Panc1 (cell line): ENCODE results near the gene CHD1L. TPM values are rescaled to one million over a fixed set of nuclear protein-coding genes. Genes with fewer than 3 reads are reported as not detected.
A peak's percentile ranks its signal among the peaks of the same experiment; 100 is the strongest.

Experiments
- ATAC-seq: fragments of 200-7000 bp; cut with Tn5 transposase; 2 replicates; pipeline ENCODE4 v1.9.1; 2020; ENCODE audit warnings: mild to moderate bottlenecking, moderate library complexity
- BruUV-seq: library from RNA; stranded (reverse); fragments of 400-500 nt; replicated peaks from 2 replicates; lab custom pipeline; 2021; lab: Mats Ljungman, UMichigan
- CTCF ChIA-PET: fragments of 300-600 bp; sonication (Branson Sonifier 250); formaldehyde crosslinking; loops from one replicate; lab custom pipeline; 2022; ENCODE audit warnings: antibody characterized with exemption; lab: Charles Lee
- POLR2A ChIA-PET: fragments of 300-600 bp; sonication (Branson Sonifier 250); formaldehyde crosslinking; loops from one replicate; lab custom pipeline; 2022; ENCODE audit warnings: antibody characterized with exemption; lab: Charles Lee
- DNase-seq: peaks from one replicate; pipeline ENCODE4 v3.0.0-alpha.2; 2010; ENCODE audit warnings: low read depth, low spot score
- H3K27ac ChIP-seq: 2 replicates; pipeline ENCODE4 v1.5.1; 2011; ENCODE audit warnings: mild to moderate bottlenecking, low read length, inconsistent platforms
- H3K27me3 ChIP-seq: fragments of 200-500 bp; sonication (Bioruptor generic); 2 replicates; pipeline ENCODE4 v1.6.0; 2014; ENCODE audit warnings: low read length, inconsistent platforms; ENCODE audit not compliant: control insufficient read depth, insufficient read depth
- H3K36me3 ChIP-seq: fragments of 200-500 bp; sonication (Bioruptor generic); 2 replicates; pipeline ENCODE4 v1.5.1; 2014; ENCODE audit warnings: inconsistent platforms, mild to moderate bottlenecking, low read length, moderate library complexity; ENCODE audit not compliant: control insufficient read depth, insufficient read depth
- H3K4me1 ChIP-seq: 2 replicates; pipeline ENCODE4 v1.5.1; 2011; ENCODE audit warnings: inconsistent platforms, mild to moderate bottlenecking, low read length, moderate library complexity; ENCODE audit not compliant: control insufficient read depth, insufficient read depth
- H3K4me3 ChIP-seq, 2 experiments: 2 replicates each; pipeline ENCODE4 v1.5.1; 2011 to 2012; ENCODE audit warnings: low read depth in 2 of 2, low read length in 2 of 2, mild to moderate bottlenecking in 2 of 2, inconsistent platforms in 1 of 2, moderate library complexity in 1 of 2
- H3K9me3 ChIP-seq: fragments of 200-500 bp; sonication (Bioruptor generic); 2 replicates; pipeline ENCODE4 v1.5.1; 2014; ENCODE audit warnings: low read depth, mild to moderate bottlenecking, inconsistent platforms, low read length, moderate library complexity; ENCODE audit not compliant: control insufficient read depth, insufficient read depth
- CTCF ChIP-seq: fragments of 450-650 bp; IDR thresholded peaks from 2 replicates; pipeline ENCODE4 v1.5.1; 2017; ENCODE audit warnings: mild to moderate bottlenecking
- POLR2AphosphoS5 ChIP-seq: IDR thresholded peaks from 2 replicates; pipeline ENCODE4 v1.6.1; 2012; ENCODE audit warnings: mild to moderate bottlenecking, low read depth, low read length, moderate library complexity
- REST ChIP-seq, 2 experiments: IDR thresholded peaks; 2 replicates each; pipeline ENCODE4 v1.6.1; 2011 to 2012; ENCODE audit warnings: low read depth in 2 of 2, control low read depth in 1 of 2, low read length in 1 of 2, mild to moderate bottlenecking in 1 of 2, moderate library complexity in 1 of 2; ENCODE audit not compliant: insufficient read depth in 1 of 2
- SIN3A ChIP-seq: IDR thresholded peaks from 2 replicates; pipeline ENCODE4 v1.6.1; 2012; ENCODE audit warnings: low read depth, mild to moderate bottlenecking, low read length, moderate library complexity, borderline replicate concordance; ENCODE audit not compliant: insufficient read depth
- TCF7L2 ChIP-seq: IDR thresholded peaks from 2 replicates; pipeline ENCODE4 v1.6.1; 2011; ENCODE audit warnings: mild to moderate bottlenecking, low read depth, low read length, inconsistent platforms
- in situ Hi-C: cut with HindIII; loops from 2 replicates; pipeline ENCODE4 v1.10.0; 2016; ENCODE audit warnings: low sequenced_read_pairs, low pct_unique_long_range_greater_than_20kb
- intact Hi-C: fragments of 100-400 bp; cut with micrococcal nuclease; formaldehyde crosslinking; loops from one replicate; pipeline ENCODE4 v1.10.0; 2022; ENCODE audit not compliant: unreplicated experiment
- total RNA-seq: library from RNA; stranded (reverse); gene quantifications from one replicate; pipeline ENCODE4 v1.2.1, GENCODE V29; 2021; ENCODE audit not compliant: unreplicated experiment

Gene CHD1L
- total RNA-seq, 1 experiment from 2014 or later = 48.3 TPM

GRCh38 chr1:147272042-147272441 is 29.6 kb downstream of the CHD1L start:
- ChIA-PET CTCF (no interaction called here), POLR2A (no interaction called here)
- Histone ChIP-seq H3K4me3 (no peak overlapping the region), H3K4me1 (peaks cover 4% of the 10 kb centered on the region; the same call in 1 of the 2 replicates), H3K9me3 (no peaks in the 10 kb centered on the region), H3K36me3 (peaks cover 18% of the 10 kb centered on the region), H3K27me3 (no peaks in the 10 kb centered on the region), H3K27ac (no peak overlapping the region)
- DNase-seq (no peak), ATAC-seq (no peak)
- intact Hi-C loops = loop anchor here (5.0 kb wide), 1 partner anchor 120 kb away; no protein-coding TSS in a partner anchor
- TF ChIP-seq CTCF (no peak), SIN3A (no peak), TCF7L2 (no peak), POLR2AphosphoS5 (no peak), REST (IDR thresholded peaks at IDR 0.05; ENCODE audit: insufficient read depth in 1 of 2, low read depth in 2 of 2, low read length in 1 of 2) (no peak)
- no TSS peak for BruUV-seq
- in situ Hi-C loops = no loop called here

- no peak overlapping the region for H3K4me3 ChIP-seq
- ATAC-seq (no peak), DNase-seq (peak; percentile 27)
- ChIA-PET CTCF (interaction anchor here (1.1 to 1.6 kb wide), 2 partner anchors 115 to 116 kb away, joined by 7 to 8 read pairs; no protein-coding TSS in a partner anchor), POLR2A (no interaction called here)
- H3K9me3 ChIP-seq = no peaks in the 10 kb centered on the region
- intact Hi-C loops = loop anchor here (5.0 kb wide), 1 partner anchor 119 kb away; no protein-coding TSS in a partner anchor
- BruUV-seq = no TSS peak
- in situ Hi-C loops = no loop called here
- H3K27ac ChIP-seq = no peak overlapping the region
- peaks cover 21% of the 10 kb centered on the region for H3K36me3 ChIP-seq
- H3K27me3 ChIP-seq = no peaks in the 10 kb centered on the region
- peaks cover 4% of the 10 kb centered on the region; the same call in 1 of the 2 replicates for H3K4me1 ChIP-seq
- TF ChIP-seq TCF7L2 (no peak), CTCF (peak; percentile 55; the same call in 1 of the 2 replicates)
Observed at GRCh38 chr1:147273409-147274336, 31.2 kb downstream of the CHD1L start.
